ENCODE data around the gene GM2A.

DNA sequence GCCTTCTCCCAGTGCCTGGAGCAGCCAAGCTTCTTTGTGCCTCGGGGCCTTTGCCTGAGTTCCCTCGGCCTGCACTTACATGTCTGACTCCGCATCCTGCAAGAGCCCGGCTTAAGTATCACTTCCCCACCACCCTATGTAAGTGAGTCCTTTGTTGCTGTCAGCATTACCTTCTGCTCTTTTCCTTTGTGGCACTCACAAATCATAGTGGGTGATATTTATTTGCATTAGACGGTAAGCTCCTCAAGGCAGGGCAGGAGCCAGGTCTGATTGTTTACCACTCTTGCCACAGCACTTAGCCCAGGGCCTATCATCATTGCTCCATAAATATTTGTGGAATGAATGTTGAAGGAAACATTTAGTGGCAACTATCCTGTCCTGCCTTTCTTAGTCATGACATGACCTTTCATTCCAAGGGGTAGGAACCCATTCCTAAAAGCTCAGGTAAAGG, 4.8 kb downstream of the GM2A start:
- TF ChIP-seq CTCF (IDR thresholded peaks at IDR 0.05) = no peak
- TF ChIP-seq POLR2A (IDR thresholded peaks at IDR 0.05) = no peak

Data from testis (tissue), 2 donors.